Thymus (tissue), 11 donors: ENCODE measurements around the gene KCND3. TPM values are rescaled to one million over a fixed set of nuclear protein-coding genes. Genes with fewer than 3 reads are reported as not detected.

Experiments used
- DNase-seq, 9 donors: peaks; one replicate each; pipeline ENCODE4 v3.0.0-alpha.2; 2013; ENCODE audit warnings: low spot score in 9 of 9, low read depth in 6 of 9, missing footprints in 1 of 9
- H3K27ac ChIP-seq, 2 donors: one replicate each; pipeline ENCODE4 v1.5.1; 2013; ENCODE audit warnings: control low read depth in 1 of 2, low read depth in 1 of 2, low read length in 1 of 2, mild to moderate bottlenecking in 1 of 2, moderate library complexity in 1 of 2
- H3K27me3 ChIP-seq, 2 donors: one replicate each; pipeline ENCODE4 v1.5.1; 2013; ENCODE audit warnings: low read length in 1 of 2; ENCODE audit not compliant: control insufficient read depth in 2 of 2, insufficient read depth in 1 of 2
- H3K36me3 ChIP-seq, 2 donors: one replicate each; pipeline ENCODE4 v1.5.1; 2013; ENCODE audit warnings: low read length in 1 of 2, mild to moderate bottlenecking in 1 of 2, moderate library complexity in 1 of 2; ENCODE audit not compliant: control insufficient read depth in 2 of 2, insufficient read depth in 2 of 2
- H3K4me1 ChIP-seq, 2 donors: one replicate each; pipeline ENCODE4 v1.5.1; 2013; ENCODE audit warnings: low read length in 2 of 2; ENCODE audit not compliant: control insufficient read depth in 2 of 2, insufficient read depth in 2 of 2
- H3K4me3 ChIP-seq, 2 donors: one replicate each; pipeline ENCODE4 v1.5.1; 2013; ENCODE audit warnings: low read length in 2 of 2, control low read depth in 1 of 2, mild to moderate bottlenecking in 1 of 2
- H3K9me3 ChIP-seq, 2 donors: one replicate each; pipeline ENCODE4 v1.5.1; 2013; ENCODE audit warnings: low read length in 1 of 2, mild to moderate bottlenecking in 1 of 2; ENCODE audit not compliant: control insufficient read depth in 2 of 2, insufficient read depth in 1 of 2
- WGBS: extraction: QIAGEN DNeasy Blood & Tissue Kit; methylation state at CpG from one replicate; pipeline ENCODE4 v1.1.7; 2013; 5-methylcytosine and 5-hydroxymethylcytosine counted together
- polyA plus RNA-seq: library from polyadenylated mRNA; stranded (reverse); fragments of 200-250 nt; gene quantifications from one replicate; pipeline ENCODE4 v1.2.3, GENCODE V29; 2013
- total RNA-seq: library from RNA; stranded (reverse); fragments of 120-200 nt; gene quantifications from one replicate; pipeline ENCODE4 v1.2.4, GENCODE V29; 2013
- donor health status: healthy.

The KCND3 gene
- total and polyA plus RNA-seq, 2 donors: 0.33 to 0.73 TPM

GRCh38 chr1:111861523-111861922 lies 127.9 kb downstream of the KCND3 start:
- Histone ChIP-seq H3K36me3 (no peaks in the 10 kb centered on the region), H3K9me3 (no peaks in the 10 kb centered on the region), H3K27ac (no peak overlapping the region), H3K4me1 (no peaks in the 10 kb centered on the region), H3K27me3 (peaks cover 0 to 9% of the 10 kb centered on the region in 2 donors), H3K4me3 (no peak overlapping the region)
- DNase-seq: no peak
- 67% methylated on average over 6 of the region's 6 CpGs for WGBS

- 92% methylated on average over 13 of the region's 13 CpGs for WGBS
- Histone ChIP-seq H3K4me3 (no peak overlapping the region), H3K4me1 (no peaks in the 10 kb centered on the region), H3K9me3 (no peaks in the 10 kb centered on the region), H3K27me3 (peaks cover 0 to 11% of the 10 kb centered on the region in 2 donors), H3K27ac (no peak overlapping the region), H3K36me3 (no peaks in the 10 kb centered on the region)
- DNase-seq: no peak
Observed at GRCh38 chr1:111857194-111857651, 132.2 kb downstream of the KCND3 start.

GRCh38 chr1:111856411-111857185 lies 132.9 kb downstream of the KCND3 start:
- Histone ChIP-seq H3K4me1 (no peaks in the 10 kb centered on the region), H3K9me3 (no peaks in the 10 kb centered on the region), H3K27ac (no peak overlapping the region), H3K4me3 (no peak overlapping the region), H3K27me3 (peaks cover 0 to 10% of the 10 kb centered on the region in 2 donors), H3K36me3 (no peaks in the 10 kb centered on the region)
- DNase-seq: no peak
- WGBS: 69% methylated on average over 13 of the region's 13 CpGs

- no peaks in the 10 kb centered on the region for H3K36me3 ChIP-seq
- H3K4me3 ChIP-seq: no peak overlapping the region
- no peaks in the 10 kb centered on the region for H3K9me3 ChIP-seq
- H3K4me1 ChIP-seq: no peaks in the 10 kb centered on the region
- H3K27me3 ChIP-seq: peaks cover 0 to 9% of the 10 kb centered on the region in 2 donors
- H3K27ac ChIP-seq: no peak overlapping the region
- 90% methylated on average over 4 of the region's 4 CpGs for WGBS
- DNase-seq: no peak
Observed at GRCh38 chr1:111855260-111855659, 134.2 kb downstream of the KCND3 start.

- WGBS: 86% methylated on average over 7 of the region's 7 CpGs
- Histone ChIP-seq H3K27ac (no peak overlapping the region), H3K4me1 (no peaks in the 10 kb centered on the region), H3K9me3 (no peaks in the 10 kb centered on the region), H3K27me3 (peaks cover 0 to 11% of the 10 kb centered on the region in 2 donors), H3K36me3 (no peaks in the 10 kb centered on the region), H3K4me3 (no peak overlapping the region)
- no peak for DNase-seq
Observed at GRCh38 chr1:111852261-111852721, 137.2 kb downstream of the KCND3 start.

GRCh38 chr1:111851552-111851951 lies 137.9 kb downstream of the KCND3 start:
- no peak for DNase-seq
- 59% methylated on average over 6 of the region's 6 CpGs for WGBS
- H3K4me1 ChIP-seq: no peaks in the 10 kb centered on the region

GRCh38 chr1:111850109-111850508 lies 139.4 kb downstream of the KCND3 start:
- H3K4me1 ChIP-seq: no peaks in the 10 kb centered on the region
- DNase-seq: no peak

More at GRCh38 chr1:111851552-111851951, 137.9 kb downstream of the KCND3 start:
- H3K27me3 ChIP-seq: peaks cover 0 to 9% of the 10 kb centered on the region in 2 donors
- no peak overlapping the region for H3K27ac ChIP-seq
- no peaks in the 10 kb centered on the region for H3K36me3 ChIP-seq
- no peak overlapping the region for H3K4me3 ChIP-seq
- H3K9me3 ChIP-seq: no peaks in the 10 kb centered on the region

GRCh38 chr1:111848852-111849545 lies 140.5 kb downstream of the KCND3 start:
- WGBS: 78% methylated on average over 7 of the region's 7 CpGs
- Histone ChIP-seq H3K4me1 (no peaks in the 10 kb centered on the region), H3K4me3 (no peak overlapping the region), H3K27ac (no peak overlapping the region), H3K9me3 (no peaks in the 10 kb centered on the region), H3K27me3 (peaks cover 0 to 7% of the 10 kb centered on the region in 2 donors), H3K36me3 (no peaks in the 10 kb centered on the region)
- DNase-seq: no peak

More at GRCh38 chr1:111850109-111850508, 139.4 kb downstream of the KCND3 start:
- no peaks in the 10 kb centered on the region for H3K9me3 ChIP-seq
- no peak overlapping the region for H3K27ac ChIP-seq
- H3K4me3 ChIP-seq: no peak overlapping the region
- WGBS: 85% methylated on average over 2 of the region's 2 CpGs
- peaks cover 0 to 9% of the 10 kb centered on the region in 2 donors for H3K27me3 ChIP-seq
- H3K36me3 ChIP-seq: no peaks in the 10 kb centered on the region

GRCh38 chr1:111847466-111847865 lies 142.0 kb downstream of the KCND3 start:
- H3K36me3 ChIP-seq: no peaks in the 10 kb centered on the region
- no peak overlapping the region for H3K4me3 ChIP-seq
- no peak overlapping the region for H3K27ac ChIP-seq
- H3K9me3 ChIP-seq: no peaks in the 10 kb centered on the region
- no peaks in the 10 kb centered on the region for H3K4me1 ChIP-seq
- peaks cover 0 to 7% of the 10 kb centered on the region in 2 donors for H3K27me3 ChIP-seq
- 88% methylated on average over 10 of the region's 10 CpGs for whole genome bisulfite sequencing
- DNase-seq: no peak
